CD4-positive, alpha-beta T cell treated with Interleukin-4 for 4 hours (primary cell): ENCODE measurements around the gene AARS1.
"Not testable (repeated sequence)": the region's sequence is repeated elsewhere in the genome, so short reads cannot be mapped to it uniquely, and the experiment has no call there.

Experiments
- DNase-seq: peaks from one replicate; pipeline ENCODE4 v3.0.0-alpha.2; 2020

Gene AARS1

DNA sequence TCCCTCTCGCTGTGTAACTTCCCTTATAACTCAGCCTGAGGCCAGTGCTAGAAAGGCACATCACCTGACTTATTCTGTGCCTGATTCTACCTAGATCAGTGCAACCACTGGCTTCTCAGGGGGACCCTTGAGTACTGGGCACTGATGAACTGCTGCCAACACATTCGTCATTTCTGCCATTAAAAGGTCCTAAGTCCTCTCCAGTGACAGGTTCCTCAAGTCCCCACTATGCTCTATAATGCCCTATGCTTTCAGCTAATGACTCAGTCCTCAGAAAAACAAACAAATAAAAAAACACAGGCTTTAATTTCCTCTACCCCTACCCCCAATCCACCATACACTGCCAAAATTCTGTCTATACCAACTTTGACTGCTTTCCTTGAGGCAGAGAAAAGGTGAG is 66.1 kb downstream of the AARS1 start:
- not testable (repeated sequence) for DNase-seq

DNA sequence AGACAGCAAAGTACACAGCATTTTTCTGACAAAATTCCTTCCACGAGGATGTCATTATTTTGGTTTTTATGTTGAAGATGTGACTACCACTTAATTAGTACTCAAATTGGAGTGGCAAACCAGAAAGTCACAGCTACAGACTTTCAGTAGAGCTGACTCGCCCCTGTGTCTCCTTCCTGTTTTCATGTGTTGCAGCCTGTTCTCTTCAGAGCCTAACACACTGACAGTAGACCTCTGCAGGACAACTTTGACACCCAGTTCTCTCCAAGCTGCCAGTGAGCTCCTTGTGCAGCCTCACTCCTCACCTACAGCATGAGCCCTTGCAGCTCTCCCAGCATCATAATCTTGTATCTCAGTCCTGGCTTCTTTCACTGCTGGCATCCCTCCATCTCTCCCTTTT is 66.7 kb downstream of the AARS1 start:
- not testable (repeated sequence) for DNase-seq

DNA sequence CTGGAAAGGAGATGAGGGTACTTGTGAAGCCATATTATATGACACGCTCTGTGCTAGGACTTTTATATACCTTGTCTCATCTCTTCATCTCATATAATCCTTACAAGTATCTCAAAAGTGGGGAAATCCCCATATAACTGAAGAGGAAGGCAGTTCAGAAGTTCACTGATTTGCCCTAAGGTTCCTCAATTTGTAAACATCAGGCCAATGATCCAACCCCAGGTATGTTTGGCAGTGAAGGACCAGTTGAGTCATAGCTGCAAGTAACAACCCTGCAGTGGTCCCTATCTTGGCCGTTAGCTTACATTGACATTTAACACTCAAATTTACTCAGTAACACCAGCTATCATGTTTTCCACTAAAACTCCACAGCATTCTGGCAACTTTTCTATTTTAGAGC is 70.7 kb downstream of the AARS1 start:
- DNase-seq: not testable (repeated sequence)

DNA sequence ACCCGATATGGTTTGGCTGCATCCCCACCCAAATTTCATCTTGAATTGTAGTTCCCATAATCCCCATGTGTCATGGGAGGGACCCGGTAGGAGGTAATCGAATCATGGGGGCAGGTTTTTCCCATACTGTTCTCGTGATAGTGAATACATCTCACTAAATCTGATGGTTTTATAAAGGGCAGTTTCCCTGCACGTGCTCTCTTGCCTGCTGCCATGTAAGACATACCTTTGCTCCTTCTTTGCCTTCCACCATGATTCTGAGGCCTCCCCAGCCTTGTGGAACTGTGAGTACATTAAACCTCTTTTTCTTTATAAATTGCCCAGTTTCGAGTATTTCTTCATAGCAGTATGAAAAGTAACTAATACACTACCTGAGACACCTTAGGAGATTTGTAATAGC is 82.9 kb downstream of the AARS1 start:
- not testable (repeated sequence) for DNase-seq

DNA sequence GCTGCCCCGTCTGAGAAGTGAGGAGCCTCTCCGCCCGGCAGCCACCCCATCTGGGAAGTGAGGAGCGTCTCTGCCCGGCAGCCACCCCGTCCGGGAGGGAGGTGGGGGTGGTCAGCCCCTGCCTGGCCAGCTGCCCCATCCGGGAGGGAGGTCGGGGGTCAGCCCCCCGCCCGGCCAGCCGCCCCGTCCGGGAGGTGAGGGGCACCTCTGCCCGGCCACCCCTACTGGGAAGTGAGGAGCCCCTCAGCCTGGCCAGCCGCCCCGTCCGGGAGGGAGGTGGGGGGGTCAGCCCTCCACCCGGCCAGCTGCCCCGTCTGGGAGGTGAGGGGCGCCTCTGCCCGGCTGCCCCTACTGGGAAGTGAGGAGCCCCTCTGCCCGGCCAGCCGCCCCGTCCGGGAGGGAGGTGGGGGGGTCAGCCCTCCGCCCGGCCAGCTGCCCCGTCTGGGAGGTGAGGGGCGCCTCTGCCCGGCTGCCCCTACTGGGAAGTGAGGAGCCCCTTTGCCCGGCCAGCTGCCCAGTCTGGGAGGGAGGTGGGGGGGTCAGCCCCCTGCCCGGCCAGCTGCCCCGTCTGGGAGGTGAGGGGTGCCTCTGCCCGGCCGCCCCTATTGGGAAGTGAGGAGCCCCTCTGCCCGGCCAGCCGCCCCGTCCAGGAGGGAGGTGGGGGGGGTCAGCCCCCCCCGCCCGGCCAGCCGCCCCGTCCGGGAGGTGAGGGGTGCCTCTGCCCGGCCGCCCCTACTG is 84.5 kb downstream of the AARS1 start:
- not testable (repeated sequence) for DNase-seq

DNA sequence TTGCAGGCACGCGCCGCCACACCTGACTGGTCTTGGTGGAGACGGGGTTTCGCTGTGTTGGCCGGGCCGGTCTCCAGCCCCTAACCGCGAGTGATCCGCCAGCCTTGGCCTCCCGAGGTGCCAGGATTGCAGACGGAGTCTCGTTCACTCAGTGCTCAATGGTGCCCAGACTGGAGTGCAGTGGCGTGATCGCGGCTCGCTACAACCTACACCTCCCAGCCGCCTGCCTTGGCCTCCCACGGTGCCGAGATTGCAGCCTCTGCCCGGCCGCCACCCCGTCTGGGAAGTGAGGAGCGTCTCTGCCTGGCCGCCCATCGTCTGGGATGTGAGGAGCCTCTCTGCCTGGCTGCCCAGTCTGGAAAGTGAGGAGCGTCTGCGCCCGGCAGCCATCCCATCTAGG is 85.3 kb downstream of the AARS1 start:
- not testable (repeated sequence) for DNase-seq

DNA sequence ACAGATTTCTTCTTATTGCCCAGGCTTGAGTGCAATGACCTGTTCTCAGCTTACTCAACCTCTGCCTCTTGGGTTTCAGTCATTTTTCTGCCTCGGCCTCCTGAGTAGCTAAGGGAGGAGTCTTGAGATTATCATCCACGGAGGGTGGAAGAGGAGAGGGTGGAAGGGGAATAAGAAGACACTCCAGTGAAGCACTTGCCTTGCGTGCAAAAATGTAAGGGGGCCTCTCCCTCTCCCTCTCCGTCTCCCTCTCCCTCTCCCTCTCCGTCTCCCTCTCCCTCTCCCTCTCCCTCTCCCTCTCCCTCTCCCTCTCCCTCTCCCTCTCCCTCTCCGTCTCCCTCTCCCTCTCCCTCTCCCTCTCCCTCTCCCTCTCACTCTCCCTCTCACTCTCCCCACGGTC is 85.8 kb downstream of the AARS1 start:
- not testable (repeated sequence) for DNase-seq
